ENCODE measurements around the gene CRTC3.
"Not testable (repeated sequence)": the region's sequence is repeated elsewhere in the genome, so short reads cannot be mapped to it uniquely, and the experiment has no call there.

CRTC3 gene

DNA sequence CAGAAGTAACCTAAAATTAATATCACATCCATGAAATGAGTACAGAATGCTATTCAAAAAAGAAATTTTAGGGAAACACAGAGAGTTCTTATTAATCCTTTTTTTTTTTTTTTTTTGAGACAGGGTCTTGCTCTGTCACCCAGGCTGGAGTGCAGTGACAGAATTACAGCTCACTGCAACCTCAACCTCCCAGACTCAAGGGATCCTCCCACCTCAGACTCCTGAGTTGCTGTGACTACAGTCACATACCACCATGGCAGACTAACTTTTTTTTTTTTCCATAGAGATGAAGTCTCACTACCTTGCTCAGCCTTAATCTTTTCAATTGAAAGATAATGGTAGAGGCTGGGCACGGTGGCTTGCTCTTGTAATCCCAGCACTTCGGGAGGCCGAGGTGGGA, 6.3 kb upstream of the CRTC3 start:
- DNase-seq = no peak

DNA sequence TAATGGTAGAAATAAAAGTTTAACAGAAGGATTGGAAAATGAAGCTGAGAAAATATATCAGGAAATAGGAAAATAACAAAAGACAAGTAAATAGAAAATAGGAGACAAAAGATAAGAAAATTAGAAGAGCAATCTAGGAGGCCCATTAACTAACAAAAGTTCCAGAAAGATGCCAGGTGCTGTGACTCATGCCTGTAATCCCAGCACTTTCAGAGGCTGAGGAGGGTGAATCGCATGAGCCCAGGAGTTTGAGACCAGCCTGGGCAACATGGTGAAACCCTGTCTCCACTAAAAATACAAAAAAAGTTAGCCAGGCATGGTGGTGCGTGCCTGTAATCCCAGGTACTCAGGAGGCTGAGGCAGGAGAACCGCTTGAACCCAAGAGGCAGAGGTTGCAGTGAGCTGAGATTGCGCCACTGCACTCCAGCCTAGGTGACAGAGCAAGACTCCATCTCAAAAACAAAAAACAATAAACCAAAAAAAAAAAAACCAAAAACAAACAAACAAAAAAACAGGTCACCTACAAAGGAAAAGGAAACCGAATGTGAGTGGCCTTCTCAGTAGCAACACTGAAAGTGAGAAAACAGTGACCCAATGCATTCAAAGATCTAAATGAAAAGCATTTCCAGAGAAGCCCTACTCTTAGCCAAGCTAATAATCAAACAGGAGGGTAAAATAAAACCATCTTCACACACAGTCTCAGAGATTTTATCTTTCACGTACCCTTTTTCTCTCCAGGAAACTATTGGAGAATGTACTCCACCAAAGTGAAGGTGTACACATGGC, 5.5 kb upstream of the CRTC3 start:
- DNase-seq = not testable (repeated sequence)

DNA sequence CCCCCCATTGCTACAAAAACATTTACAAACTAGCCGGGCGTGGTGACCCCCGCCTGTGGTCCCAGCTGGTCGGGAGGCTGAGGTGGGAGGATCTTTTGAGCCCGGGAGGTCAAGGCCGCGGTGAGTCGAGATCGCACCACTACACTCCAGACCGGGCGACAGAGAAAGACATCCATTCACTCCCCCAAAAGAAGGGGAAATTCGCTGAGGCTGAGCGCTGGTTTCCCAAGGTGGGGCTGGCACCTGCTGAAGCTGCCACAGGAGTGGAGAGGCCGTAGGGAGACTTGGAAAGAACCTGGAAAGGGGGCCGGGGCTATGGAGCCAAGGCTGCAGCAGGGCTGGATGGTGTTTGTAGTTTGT, 732 bp upstream of the CRTC3 start:
- DNase-seq = no peak

DNA sequence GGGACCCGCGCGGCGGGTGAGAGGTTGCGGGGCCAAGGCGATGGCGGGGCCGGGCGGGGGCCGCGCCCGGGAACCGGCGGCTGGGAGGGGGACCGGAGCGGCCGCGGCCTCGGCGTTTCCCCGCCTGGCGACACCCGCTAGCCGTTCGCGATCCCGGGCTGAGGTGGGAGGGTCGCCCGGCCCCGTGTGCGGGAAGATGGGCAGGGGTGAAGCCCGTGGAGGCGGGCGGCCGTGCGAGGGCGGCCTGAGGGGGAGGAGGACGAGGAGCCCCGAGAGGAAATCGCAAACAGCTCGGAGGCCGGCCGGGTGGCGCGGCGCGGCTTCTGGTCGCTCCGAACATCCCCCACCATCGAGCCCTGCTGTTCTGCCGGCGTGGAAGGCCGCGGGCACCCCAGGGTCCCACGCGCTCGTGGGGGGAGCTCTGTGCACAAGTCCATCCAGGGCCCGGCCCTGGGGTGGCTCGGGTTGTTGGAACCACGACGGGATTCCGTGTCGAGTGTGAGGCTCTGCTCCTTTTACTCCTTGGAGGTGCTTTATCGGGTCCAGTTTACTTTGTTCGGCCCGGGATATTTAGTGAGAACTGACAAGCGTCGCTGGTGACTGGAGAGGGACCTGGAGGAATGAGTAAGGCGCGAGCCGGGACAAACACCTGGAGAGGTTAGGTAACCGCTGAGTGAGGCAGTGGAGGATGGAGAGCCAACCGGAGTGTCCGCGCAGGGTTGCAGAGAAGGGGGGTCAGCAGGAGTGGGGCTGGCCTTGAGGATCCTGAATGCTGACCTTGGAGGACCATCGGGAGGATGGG, 728 bp downstream of the CRTC3 start:
- peak; percentile 40 for DNase-seq

DNA sequence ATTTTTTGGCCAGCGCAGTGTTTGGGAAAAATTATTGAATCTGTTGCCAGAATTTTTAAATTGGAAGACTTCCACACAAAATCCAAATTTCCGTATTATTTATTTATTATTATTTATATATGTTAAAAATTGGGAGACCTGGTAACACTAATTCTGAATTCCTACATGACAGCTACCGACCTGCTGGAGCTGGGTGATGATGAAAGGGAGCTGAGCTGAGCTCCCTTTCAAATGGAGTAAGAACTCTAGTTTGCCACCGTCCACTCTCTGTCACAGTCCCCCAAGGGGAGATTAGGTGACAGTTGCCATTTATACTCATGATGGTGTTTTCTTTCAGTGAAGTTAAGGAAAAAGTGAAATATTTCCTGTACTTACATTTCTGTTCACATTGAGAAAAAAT, 1.4 kb downstream of the CRTC3 start:
- no peak for DNase-seq

DNA sequence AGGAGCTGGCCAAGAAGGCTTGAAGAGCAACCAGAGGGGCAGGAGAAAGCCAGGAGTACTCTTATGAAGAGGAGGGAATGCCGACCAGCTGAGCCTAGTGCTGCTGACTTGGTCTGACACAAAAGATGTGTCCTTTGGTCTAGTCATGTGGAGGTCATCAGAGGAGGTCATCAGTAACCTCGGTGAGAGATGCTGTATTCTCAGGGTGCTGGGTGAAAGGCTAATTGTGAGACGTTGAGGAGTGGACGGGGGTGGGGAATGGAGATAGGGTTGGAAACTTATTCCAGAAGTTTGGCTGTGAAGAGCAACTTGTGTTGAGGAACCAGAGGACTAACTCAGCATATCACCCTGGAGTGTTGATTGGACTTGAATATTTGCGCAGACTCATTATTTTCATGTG, 5.5 kb downstream of the CRTC3 start:
- no peak for DNase-seq

DNA sequence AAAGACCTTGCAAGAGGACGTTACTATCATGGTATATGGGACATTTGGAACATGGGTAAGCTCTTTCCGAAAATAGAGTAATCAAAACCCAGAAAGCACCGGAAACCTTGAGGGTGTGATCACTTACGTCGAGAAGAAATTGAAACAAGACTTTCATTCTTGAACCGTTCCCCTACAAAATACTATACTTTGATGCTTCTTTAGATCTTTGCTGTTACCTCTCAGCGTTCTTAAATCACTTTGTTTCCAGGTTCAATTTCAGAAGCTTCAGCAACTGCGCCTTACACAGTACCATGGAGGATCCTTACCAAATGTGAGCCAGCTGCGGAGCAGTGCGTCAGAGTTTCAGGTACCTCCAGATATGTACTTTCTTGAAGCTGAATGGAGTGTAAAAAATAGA, 10.1 kb downstream of the CRTC3 start:
- DNase-seq = no peak

DNA sequence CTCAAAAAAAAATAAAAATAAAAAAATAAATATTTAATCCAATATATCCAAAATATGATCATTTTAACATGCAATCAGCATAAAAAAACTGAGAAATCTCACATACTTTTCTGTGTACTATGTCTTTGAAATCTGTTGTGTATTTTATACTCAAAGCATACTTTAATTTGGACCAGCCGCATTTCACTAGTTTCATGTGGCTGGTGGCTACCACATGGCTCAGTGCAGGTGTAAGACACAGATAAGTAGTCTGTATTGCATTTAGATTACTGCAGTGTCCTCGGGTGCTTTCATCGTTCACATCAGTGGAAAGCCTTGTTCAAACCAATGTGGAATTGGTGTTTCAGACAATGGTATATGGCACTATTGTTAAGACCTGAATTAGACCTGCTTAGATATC, 11.0 kb downstream of the CRTC3 start:
- no peak for DNase-seq

DNA sequence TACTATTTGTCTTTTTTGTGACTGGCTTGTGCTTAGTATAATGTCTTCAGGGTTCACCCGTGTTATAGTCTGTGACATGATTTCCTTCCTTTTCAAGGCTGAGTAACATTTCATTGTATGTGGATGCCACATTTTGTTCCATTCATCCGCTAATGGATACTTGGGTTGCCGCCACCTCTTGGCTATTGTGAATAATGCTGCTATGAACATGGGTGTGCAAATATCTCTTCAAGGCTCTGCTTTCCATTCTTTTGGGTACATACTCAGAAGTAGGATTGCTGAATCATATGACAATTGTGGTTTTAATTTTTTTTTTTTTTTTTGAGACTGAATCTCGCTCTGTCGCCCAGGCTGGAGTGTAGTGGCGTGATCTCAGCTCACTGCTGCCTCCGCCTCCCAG, 15.4 kb downstream of the CRTC3 start:
- DNase-seq = no peak

DNA sequence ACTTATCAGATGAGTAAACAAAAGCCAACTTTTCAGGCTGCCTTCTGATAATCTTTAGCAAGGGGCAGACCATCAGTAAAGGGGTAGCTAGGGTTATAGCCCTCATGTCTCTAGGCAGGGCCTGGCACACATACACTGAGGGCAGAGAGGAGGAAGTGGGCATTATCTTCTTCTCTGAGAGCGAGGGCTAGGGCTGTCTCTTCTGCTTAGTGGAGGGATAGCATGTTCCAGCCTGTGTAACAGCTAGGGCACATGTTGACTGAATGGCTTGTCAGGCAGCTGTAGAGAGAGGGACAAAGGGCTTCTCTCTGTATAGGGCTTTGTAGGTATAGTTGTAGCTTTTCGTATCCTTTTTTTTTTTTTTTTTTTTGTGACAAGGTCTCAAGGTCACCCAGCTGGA, 17.8 kb downstream of the CRTC3 start:
- no peak for DNase-seq

DNA sequence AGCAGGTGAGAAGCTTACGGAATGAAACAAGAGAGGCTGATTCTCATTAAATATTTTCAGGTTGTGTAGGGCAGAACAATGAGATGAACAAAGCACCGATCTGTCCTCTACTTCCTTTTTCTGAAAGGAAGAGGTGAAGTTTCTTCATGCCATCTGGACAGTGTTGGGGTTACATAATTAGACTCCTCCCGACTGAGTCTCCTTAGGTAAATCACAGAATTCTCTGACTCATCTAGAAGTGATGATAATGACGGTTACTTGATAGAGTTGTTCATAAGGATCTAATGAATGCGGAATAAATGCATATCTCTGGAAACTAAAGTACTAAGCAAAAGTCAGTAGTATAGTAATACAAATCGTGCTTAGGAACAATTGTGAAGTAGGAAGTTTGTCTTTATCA, 21.2 kb downstream of the CRTC3 start:
- DNase-seq = peak; percentile 43

DNA sequence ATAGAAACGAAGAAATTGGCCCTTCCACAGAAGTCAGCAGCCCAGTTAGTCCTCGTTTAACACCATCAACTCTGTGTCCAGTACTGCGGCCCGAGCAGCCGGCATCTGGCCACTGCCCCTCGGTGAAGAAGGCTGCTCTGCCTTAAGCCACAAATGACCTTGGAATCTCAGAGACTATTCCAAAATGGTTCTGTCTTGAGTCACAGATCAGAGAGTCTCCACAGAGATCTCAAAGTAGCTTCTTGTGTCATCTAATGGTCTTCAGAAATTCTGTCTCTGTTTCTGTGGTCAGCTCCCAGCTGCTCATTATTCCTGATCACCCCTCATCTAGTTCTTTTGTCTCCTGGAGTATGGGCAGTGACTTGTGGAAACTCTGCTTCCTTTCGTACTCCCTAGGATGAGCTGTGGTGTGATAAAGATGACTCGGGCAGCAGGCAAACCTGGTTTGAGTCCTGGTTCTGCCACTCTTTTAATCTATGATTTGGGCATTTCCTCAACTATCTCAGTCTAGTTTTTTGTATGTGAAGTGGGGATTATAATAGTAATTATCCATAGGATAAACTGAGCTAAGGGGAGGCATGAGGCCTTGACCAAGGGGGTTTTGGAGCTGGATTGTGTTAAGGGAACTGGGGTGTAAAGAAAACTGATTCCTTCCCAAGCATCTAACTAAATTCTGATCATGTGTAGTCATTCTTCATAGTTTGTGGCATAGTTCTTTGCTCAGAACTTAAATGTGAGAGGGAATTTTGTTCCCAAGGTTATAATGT, 22.6 kb downstream of the CRTC3 start:
- DNase-seq = no peak

DNA sequence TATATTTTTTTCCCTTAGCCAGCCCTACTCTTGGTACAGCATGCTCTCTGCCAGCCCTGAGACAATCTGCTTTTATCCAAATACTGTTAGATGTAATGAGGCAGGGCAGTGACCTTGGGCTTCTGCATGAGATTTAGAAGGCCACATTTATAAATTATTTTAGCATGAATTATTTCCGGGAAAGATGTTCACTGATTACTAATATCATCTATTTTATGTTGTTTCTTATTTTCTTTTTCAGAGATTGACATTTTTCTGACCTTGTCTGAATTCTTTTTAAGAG, 23.1 kb downstream of the CRTC3 start:
- no peak for DNase-seq

DNA sequence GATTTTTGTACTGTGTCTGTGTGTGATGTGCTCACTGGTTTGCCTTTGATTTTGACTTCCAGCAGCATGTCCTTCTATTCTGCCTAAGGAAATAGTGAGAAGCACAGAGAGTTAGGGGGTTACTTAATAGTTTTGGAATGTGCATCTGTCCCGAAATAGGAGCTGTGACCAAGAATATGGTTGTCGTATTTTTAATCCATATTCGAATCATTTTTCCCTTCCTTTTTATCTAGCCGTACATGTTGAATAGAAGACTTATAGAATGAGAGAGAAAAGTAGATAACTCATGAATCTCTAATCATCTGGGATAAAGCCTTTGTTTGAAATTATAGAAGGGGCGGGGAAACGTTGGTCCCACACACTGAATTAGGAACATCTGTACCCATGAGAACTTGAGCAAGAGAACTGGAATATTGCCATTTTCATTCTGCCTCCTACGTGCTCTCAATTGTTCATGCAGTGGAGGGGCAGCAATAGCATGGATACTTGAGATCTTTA, 23.6 kb downstream of the CRTC3 start:
- peak; percentile 28 for DNase-seq

DNA sequence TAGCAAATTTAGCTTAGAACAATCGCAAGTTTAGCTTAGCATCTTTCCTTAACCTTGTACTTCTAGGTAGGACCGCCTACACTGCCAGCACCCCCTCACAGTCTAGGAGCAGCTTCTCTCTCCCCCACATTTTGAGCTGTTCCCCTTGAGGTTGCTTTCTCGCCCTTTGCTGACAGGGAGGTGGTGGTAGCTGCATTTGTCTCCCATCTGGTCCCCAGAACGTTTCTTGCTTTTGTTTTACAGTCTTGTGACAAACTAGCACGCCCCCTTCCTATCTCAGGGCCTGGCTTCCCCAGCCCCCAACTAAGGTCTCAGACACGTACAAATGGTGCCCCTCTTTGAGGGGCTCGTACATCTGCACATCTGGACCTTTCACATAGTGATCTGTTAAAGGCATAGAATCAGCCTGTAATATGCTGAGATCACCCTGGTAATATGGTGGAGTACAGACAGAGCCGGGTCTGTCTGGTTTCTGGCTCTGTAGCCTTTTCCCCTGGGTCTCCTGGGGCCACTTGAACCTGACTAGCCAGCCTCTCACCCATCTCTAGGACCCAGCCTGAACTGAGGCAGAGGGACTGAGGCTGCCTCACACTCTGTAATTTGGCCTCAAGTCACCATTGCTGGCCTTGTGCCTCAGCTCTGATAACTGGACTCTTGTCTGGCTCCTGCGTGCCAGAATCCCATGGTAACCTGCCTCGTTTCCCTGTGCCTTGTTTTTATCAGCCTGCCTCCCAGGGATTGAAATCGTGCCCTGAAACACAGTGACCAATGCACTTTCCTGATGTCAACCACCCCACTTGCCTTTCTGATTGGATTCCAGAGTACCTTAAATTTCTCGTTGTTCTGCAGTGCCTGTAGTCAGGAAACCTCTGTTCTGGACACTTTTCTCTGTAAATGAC, 27.7 kb downstream of the CRTC3 start:
- DNase-seq = no peak

DNA sequence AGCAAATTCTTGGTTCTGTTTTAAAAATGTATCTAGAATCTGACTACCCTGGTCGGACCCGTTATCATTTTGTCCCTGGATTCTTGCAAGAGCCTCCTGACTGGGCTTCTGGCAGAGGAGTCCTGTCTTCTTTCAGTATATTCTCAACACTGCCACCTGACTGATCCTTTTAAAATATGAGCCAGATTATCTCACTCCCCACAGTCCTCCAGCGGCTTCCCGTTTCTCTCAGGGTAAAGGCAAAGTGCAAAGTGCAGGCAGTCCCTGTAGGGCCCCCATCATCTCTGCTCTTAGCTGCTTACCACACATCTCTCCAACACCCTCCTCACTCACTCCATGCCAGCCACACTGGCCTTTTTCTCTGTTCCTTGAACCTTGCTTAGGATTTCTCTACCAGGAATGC, 28.4 kb downstream of the CRTC3 start:
- DNase-seq = peak; percentile 50

DNA sequence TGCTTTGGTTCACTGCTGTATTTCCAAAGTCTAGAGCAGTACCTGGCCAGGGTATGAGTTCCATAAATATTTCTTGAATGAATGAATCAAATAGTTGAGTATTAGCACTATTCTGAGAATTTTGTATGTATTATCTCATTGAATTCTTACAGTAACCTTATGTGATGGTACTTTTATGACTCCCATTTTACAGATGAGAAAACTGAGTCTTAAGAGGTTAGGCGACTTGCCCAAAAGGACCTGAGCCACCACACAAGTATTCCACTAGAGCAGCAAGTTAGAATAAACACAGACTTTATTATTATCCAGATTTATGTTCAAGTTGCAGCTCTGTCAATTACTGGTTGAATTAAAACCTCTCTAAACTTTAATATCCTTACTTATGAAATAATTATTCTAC, 29.4 kb downstream of the CRTC3 start:
- DNase-seq = no peak

DNA sequence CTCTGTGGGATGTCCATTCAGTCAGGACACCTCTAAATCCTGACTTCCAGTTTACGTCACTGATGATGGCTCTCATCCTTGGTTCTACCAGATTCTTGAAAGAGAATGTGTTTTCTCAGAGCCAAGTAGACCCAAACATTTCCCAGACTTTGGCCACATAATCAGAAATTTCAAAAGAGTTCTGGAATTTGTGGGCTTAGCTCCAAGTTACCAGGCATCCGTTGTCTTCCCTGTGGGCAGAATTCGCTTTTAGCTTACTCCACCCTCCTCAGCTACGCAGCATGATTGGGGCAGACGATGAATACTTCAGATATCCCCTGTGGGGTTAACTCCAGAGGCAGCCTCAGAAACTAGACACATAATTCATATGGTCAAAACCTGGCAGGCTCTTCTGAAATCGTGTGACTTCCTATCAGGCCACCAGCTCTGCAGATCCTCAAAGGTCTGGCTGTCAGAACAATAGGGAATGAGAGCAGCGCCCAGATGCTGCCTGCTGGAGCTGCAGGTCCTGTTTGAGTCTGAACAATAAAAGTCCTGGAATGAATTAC, 30.6 kb downstream of the CRTC3 start:
- no peak for DNase-seq

DNA sequence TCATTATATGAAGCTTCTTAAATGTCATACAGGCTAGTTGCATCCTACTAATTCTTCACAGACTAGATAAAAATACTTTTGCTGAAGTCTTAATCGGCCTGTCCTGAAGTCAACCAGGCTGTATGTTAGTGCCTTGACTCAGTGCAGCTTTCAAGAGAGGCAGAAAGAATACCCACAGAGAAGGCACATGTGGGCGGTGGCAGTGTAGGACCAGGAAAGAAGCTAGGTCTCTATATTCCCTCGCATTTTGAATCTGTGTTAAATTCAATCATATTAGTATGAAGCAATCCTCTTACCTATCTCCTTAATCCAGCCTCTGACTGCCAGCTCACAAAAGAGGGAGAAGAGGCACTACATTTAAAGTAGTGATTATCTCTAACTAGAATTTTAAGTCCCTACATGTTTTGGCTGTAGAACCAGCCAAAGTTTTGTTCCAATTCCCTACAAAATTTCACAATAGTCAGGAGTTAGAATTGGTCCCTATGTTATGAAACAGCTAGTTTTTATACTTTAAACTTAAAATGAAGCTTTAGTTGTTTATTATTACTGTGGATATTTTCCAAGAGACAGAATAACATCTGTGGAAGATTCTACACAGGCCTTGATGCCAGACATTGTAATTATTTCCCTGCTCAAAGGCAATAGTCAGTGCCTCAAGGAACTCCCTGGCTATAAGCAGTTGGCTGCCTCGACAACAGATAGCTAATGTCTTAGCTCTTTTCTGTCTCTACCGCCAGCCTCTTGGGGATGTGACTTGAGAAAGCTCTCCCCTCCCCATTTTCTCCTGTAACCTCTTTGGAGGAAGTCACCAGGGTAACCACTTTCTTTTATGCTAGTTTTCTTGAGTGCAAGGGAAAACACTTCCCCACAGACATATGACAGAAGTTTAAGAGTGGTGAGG, 31.9 kb downstream of the CRTC3 start:
- DNase-seq = peak; percentile 34

DNA sequence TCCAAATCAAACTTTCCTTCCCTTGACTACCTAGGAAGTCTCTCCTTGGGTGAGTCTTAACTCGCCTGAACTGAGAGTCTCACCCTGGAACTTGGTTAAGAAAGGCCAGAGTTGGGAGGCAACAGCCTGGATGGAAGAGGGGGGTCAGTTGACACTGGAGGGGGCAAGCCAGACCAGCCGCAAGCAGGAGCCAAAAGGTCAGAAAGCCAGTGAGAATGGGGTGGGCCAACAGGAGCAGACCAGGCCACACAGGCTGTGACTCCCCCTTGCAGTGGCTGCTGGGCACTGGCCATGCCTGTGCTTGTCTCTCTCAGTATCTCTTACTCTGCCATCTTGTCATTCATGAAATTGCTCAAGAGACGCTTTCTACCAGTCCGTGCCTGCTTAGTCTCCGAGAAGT, 32.9 kb downstream of the CRTC3 start:
- DNase-seq = no peak

DNA sequence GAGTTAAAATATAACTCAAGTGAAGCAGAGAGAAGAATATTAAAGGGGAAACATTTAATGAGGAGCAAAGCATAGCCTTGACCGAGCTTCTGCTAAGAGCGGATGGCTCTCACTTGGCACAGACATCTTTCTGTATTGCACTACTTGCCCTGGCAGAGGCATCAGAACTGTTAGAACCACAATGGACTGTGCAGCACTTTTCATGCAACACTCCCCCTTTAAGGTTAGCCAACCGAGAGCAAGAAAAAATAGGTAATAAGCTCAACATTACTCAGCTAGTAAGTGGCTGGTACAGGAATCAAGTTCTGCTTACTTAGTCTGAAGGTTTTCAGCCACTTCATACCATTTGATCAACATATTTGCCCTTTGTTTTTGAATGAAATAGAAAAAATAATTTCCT, 33.7 kb downstream of the CRTC3 start:
- DNase-seq = no peak
